Astrocyte (in vitro differentiated cells and primary cell): ENCODE data around the gene ERICH3. TPM values are rescaled to one million over a fixed set of nuclear protein-coding genes. Genes with fewer than 3 reads are reported as not detected.
A peak's percentile ranks its signal among the peaks of the same experiment; 100 is the strongest.

ENCODE experiments used
- DNase-seq: peaks from one replicate; pipeline ENCODE4 v3.0.0-alpha.2; 2010; ENCODE audit warnings: low read depth
- FAIRE-seq: peaks from 2 replicates; lab custom pipeline; 2011; peaks lifted over from hg19 to GRCh38; lab: Jason Lieb, UNC
- H2AFZ ChIP-seq: 2 replicates; pipeline ENCODE4 v1.6.0; 2012; ENCODE audit warnings: low read depth, low read length, inconsistent platforms
- H3K27ac ChIP-seq: 2 replicates; pipeline ENCODE4 v1.5.1; 2011; ENCODE audit warnings: low read depth, low read length, inconsistent platforms
- H3K27me3 ChIP-seq: 2 replicates; pipeline ENCODE4 v1.6.0; 2011; ENCODE audit warnings: low read length, inconsistent platforms; ENCODE audit not compliant: insufficient read depth
- H3K36me3 ChIP-seq: 2 replicates; pipeline ENCODE4 v1.5.1; 2011; ENCODE audit warnings: low read length, inconsistent platforms; ENCODE audit not compliant: insufficient read depth
- H3K4me1 ChIP-seq: 2 replicates; pipeline ENCODE4 v1.5.1; 2011; ENCODE audit warnings: low read length, inconsistent platforms; ENCODE audit not compliant: insufficient read depth
- H3K4me2 ChIP-seq: 2 replicates; pipeline ENCODE4 v1.6.0; 2012; ENCODE audit warnings: low read length, inconsistent platforms
- H3K4me3 ChIP-seq: 2 replicates; pipeline ENCODE4 v1.5.1; 2011; ENCODE audit warnings: low read depth, mild to moderate bottlenecking, low read length, inconsistent platforms; ENCODE audit not compliant: insufficient read depth
- H3K79me2 ChIP-seq: 2 replicates; pipeline ENCODE4 v1.6.0; 2012; ENCODE audit warnings: mild to moderate bottlenecking, low read length, inconsistent platforms; ENCODE audit not compliant: insufficient read depth
- H3K9ac ChIP-seq: 2 replicates; pipeline ENCODE4 v1.6.0; 2012; ENCODE audit warnings: mild to moderate bottlenecking, low read length, inconsistent platforms
- H3K9me3 ChIP-seq: 2 replicates; pipeline ENCODE4 v1.5.1; 2012; ENCODE audit warnings: low read depth, mild to moderate bottlenecking, low read length, inconsistent platforms; ENCODE audit not compliant: insufficient read depth
- H4K20me1 ChIP-seq: 2 replicates; pipeline ENCODE4 v1.6.0; 2012; ENCODE audit warnings: low read length, inconsistent platforms; ENCODE audit not compliant: insufficient read depth
- H3K27ac Mint-ChIP-seq: one replicate; pipeline ENCODE4 v1.8.0; 2021; ENCODE audit warnings: mild to moderate bottlenecking, mixed read lengths; ENCODE audit not compliant: unreplicated experiment
- H3K27me3 Mint-ChIP-seq: one replicate; pipeline ENCODE4 v1.8.0; 2021; ENCODE audit warnings: low read depth, mixed read lengths; ENCODE audit not compliant: unreplicated experiment
- H3K36me3 Mint-ChIP-seq: one replicate; pipeline ENCODE4 v1.8.0; 2021; ENCODE audit warnings: low read depth, mixed read lengths; ENCODE audit not compliant: unreplicated experiment
- H3K4me1 Mint-ChIP-seq: one replicate; pipeline ENCODE4 v1.8.0; 2021; ENCODE audit warnings: low read depth, mixed read lengths; ENCODE audit not compliant: unreplicated experiment
- H3K4me3 Mint-ChIP-seq: one replicate; pipeline ENCODE4 v1.8.0; 2021; ENCODE audit warnings: mild to moderate bottlenecking, moderate library complexity, mixed read lengths; ENCODE audit not compliant: unreplicated experiment
- H3K9me3 Mint-ChIP-seq: one replicate; pipeline ENCODE4 v1.8.0; 2021; ENCODE audit warnings: mild to moderate bottlenecking, mixed read lengths; ENCODE audit not compliant: unreplicated experiment
- EZH2 ChIP-seq: IDR thresholded peaks from 2 replicates; pipeline ENCODE4 v1.6.1; 2012; ENCODE audit warnings: mild to moderate bottlenecking, low read length, inconsistent platforms; ENCODE audit not compliant: insufficient read depth
- total RNA-seq: library from RNA; stranded (reverse); gene quantifications from 2 replicates; pipeline ENCODE4 v1.2.1, GENCODE V29; 2021
- TF ChIP-seq, protein P1 (sequence below): IDR thresholded peaks from 2 replicates; pipeline ENCODE4 v1.5.1; 2011; ENCODE audit warnings: low read depth, mild to moderate bottlenecking, inconsistent platforms, low read length, moderate library complexity; ENCODE audit not compliant: insufficient read depth

Gene ERICH3
- total RNA-seq, 1 donor from 2014 or later: not detected

DNA sequence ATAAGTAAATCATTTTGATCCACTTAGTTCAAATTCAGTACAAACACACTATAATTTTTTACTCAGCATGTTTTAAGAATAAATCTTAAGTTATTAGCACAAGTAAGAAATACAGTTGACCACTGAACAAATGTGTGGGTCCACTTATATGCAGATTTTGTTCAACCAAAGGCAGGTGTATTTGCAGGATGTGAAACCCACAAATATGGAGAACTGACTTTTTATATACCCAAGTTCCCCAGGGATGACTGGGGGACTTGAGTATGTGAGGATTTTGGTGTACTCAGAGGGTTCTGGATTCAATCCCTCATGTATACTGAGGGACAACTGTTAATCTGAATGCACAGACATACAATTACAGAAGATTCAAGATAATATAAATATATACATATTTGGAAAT lies 25.7 kb upstream of the ERICH3 start:
- no peak overlapping the region for H3K4me3 Mint-ChIP-seq
- TF ChIP-seq, protein P1, sequence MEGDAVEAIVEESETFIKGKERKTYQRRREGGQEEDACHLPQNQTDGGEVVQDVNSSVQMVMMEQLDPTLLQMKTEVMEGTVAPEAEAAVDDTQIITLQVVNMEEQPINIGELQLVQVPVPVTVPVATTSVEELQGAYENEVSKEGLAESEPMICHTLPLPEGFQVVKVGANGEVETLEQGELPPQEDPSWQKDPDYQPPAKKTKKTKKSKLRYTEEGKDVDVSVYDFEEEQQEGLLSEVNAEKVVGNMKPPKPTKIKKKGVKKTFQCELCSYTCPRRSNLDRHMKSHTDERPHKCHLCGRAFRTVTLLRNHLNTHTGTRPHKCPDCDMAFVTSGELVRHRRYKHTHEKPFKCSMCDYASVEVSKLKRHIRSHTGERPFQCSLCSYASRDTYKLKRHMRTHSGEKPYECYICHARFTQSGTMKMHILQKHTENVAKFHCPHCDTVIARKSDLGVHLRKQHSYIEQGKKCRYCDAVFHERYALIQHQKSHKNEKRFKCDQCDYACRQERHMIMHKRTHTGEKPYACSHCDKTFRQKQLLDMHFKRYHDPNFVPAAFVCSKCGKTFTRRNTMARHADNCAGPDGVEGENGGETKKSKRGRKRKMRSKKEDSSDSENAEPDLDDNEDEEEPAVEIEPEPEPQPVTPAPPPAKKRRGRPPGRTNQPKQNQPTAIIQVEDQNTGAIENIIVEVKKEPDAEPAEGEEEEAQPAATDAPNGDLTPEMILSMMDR: no peak
- TF ChIP-seq EZH2: no peak
- H3K4me3 ChIP-seq: no peak overlapping the region
- no peaks in the 10 kb centered on the region for H3K9me3 Mint-ChIP-seq
- H3K36me3 Mint-ChIP-seq: no peaks in the 10 kb centered on the region
- no peak overlapping the region for H3K9ac ChIP-seq
- no peaks in the 10 kb centered on the region for H3K4me1 ChIP-seq
- no peaks in the 10 kb centered on the region for H4K20me1 ChIP-seq
- no peaks in the 10 kb centered on the region for H3K27me3 Mint-ChIP-seq
- no peak overlapping the region for H3K4me2 ChIP-seq
- FAIRE-seq (no peak), DNase-seq (no peak)
- no peak overlapping the region for H3K27ac Mint-ChIP-seq
- H2AFZ ChIP-seq: no peak overlapping the region
- H3K27me3 ChIP-seq: no peaks in the 10 kb centered on the region
- H3K27ac ChIP-seq: no peak overlapping the region
- H3K36me3 ChIP-seq: peaks cover 3% of the 10 kb centered on the region
- H3K9me3 ChIP-seq: no peaks in the 10 kb centered on the region
- no peaks in the 10 kb centered on the region for H3K79me2 ChIP-seq
- no peaks in the 10 kb centered on the region for H3K4me1 Mint-ChIP-seq

DNA sequence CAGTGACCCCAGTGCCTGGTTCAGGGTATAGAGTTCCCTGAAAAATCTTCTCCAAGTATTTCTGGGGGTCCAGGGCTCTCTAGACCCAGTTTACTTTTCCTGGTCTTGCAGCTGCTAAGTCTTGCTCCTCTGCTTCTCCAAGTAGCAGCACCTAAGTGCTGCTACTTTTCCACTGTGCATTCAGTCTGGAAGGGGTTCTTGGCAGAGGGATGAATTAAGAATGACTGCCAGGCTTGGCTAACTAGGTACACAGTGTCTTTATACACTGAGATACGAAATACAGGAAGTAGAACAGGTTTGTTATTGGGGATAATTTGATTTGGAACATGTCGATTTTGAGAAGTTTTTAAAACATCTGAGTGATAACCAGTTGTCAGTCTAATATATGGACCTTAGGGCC lies 24.2 kb upstream of the ERICH3 start:
- no peak overlapping the region for H3K4me2 ChIP-seq
- no peaks in the 10 kb centered on the region for H3K36me3 ChIP-seq
- no peak overlapping the region for H3K4me3 Mint-ChIP-seq
- H3K9me3 Mint-ChIP-seq: no peaks in the 10 kb centered on the region
- H3K9me3 ChIP-seq: no peaks in the 10 kb centered on the region
- H3K79me2 ChIP-seq: no peaks in the 10 kb centered on the region
- FAIRE-seq (no peak), DNase-seq (no peak)
- H3K9ac ChIP-seq: no peak overlapping the region
- H2AFZ ChIP-seq: no peak overlapping the region
- H3K36me3 Mint-ChIP-seq: no peaks in the 10 kb centered on the region
- TF ChIP-seq, protein P1: no peak
- TF ChIP-seq EZH2: no peak
- H3K4me1 Mint-ChIP-seq: peaks cover 8% of the 10 kb centered on the region
- peaks cover 4% of the 10 kb centered on the region for H3K4me1 ChIP-seq
- H3K27ac Mint-ChIP-seq: no peak overlapping the region
- no peaks in the 10 kb centered on the region for H3K27me3 Mint-ChIP-seq
- H3K27me3 ChIP-seq: no peaks in the 10 kb centered on the region
- H3K27ac ChIP-seq: no peak overlapping the region
- H3K4me3 ChIP-seq: no peak overlapping the region
- no peaks in the 10 kb centered on the region for H4K20me1 ChIP-seq

DNA sequence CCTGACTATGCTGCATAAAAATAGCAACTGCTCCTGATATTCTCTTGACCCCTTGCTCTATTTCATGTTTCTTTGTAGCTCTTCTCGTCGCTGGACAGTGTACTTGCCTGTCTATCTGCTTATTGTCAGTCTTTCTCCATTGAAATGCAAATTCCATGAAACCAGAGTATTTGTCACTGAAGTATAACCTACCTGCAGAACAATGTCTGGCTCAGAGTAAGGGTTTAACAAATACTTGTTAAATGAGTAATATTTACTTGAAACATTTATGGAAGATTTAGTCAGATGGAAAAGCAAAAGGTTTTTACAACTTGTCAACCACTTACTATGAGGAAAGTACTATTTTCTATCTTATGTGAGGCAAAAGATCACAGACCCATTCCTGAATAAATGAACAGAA lies 19.9 kb upstream of the ERICH3 start:
- Histone ChIP-seq H3K36me3 (no peaks in the 10 kb centered on the region), H3K9me3 (no peaks in the 10 kb centered on the region), H3K4me2 (peak overlapping the region; percentile 72), H3K27me3 (no peaks in the 10 kb centered on the region), H3K4me3 (no peak overlapping the region), H2AFZ (peak overlapping the region; percentile 19), H3K9ac (peak overlapping the region; percentile 7), H4K20me1 (no peaks in the 10 kb centered on the region), H3K79me2 (no peaks in the 10 kb centered on the region), H3K4me1 (peaks cover 7% of the 10 kb centered on the region), H3K27ac (peak overlapping the region; percentile 55)
- no peaks in the 10 kb centered on the region for H3K36me3 Mint-ChIP-seq
- no peaks in the 10 kb centered on the region for H3K27me3 Mint-ChIP-seq
- TF ChIP-seq, protein P1: no peak
- TF ChIP-seq EZH2: no peak
- no peak overlapping the region for H3K4me3 Mint-ChIP-seq
- no peak for FAIRE-seq
- no peaks in the 10 kb centered on the region for H3K9me3 Mint-ChIP-seq
- peaks cover 8% of the 10 kb centered on the region for H3K4me1 Mint-ChIP-seq
- peak; percentile 85 for DNase-seq
- no peak overlapping the region for H3K27ac Mint-ChIP-seq
